Panc1 (cell line): ENCODE measurements around the gene MAB21L3. TPM values are rescaled to one million over a fixed set of nuclear protein-coding genes. Genes with fewer than 3 reads are reported as not detected.

ENCODE experiments used
- ATAC-seq: fragments of 200-7000 bp; cut with Tn5 transposase; 2 replicates; pipeline ENCODE4 v1.9.1; 2020; ENCODE audit warnings: mild to moderate bottlenecking, moderate library complexity
- BruUV-seq: library from RNA; stranded (reverse); fragments of 400-500 nt; replicated peaks from 2 replicates; lab custom pipeline; 2021; lab: Mats Ljungman, UMichigan
- CTCF ChIA-PET: fragments of 300-600 bp; sonication (Branson Sonifier 250); formaldehyde crosslinking; loops from one replicate; lab custom pipeline; 2022; ENCODE audit warnings: antibody characterized with exemption; lab: Charles Lee
- POLR2A ChIA-PET: fragments of 300-600 bp; sonication (Branson Sonifier 250); formaldehyde crosslinking; loops from one replicate; lab custom pipeline; 2022; ENCODE audit warnings: antibody characterized with exemption; lab: Charles Lee
- DNase-seq: peaks from one replicate; pipeline ENCODE4 v3.0.0-alpha.2; 2010; ENCODE audit warnings: low read depth, low spot score
- H3K27ac ChIP-seq: 2 replicates; pipeline ENCODE4 v1.5.1; 2011; ENCODE audit warnings: mild to moderate bottlenecking, low read length, inconsistent platforms
- H3K27me3 ChIP-seq: fragments of 200-500 bp; sonication (Bioruptor generic); 2 replicates; pipeline ENCODE4 v1.6.0; 2014; ENCODE audit warnings: low read length, inconsistent platforms; ENCODE audit not compliant: control insufficient read depth, insufficient read depth
- H3K36me3 ChIP-seq: fragments of 200-500 bp; sonication (Bioruptor generic); 2 replicates; pipeline ENCODE4 v1.5.1; 2014; ENCODE audit warnings: inconsistent platforms, mild to moderate bottlenecking, low read length, moderate library complexity; ENCODE audit not compliant: control insufficient read depth, insufficient read depth
- H3K4me1 ChIP-seq: 2 replicates; pipeline ENCODE4 v1.5.1; 2011; ENCODE audit warnings: inconsistent platforms, mild to moderate bottlenecking, low read length, moderate library complexity; ENCODE audit not compliant: control insufficient read depth, insufficient read depth
- H3K4me3 ChIP-seq, 2 experiments: 2 replicates each; pipeline ENCODE4 v1.5.1; 2011 to 2012; ENCODE audit warnings: low read depth in 2 of 2, low read length in 2 of 2, mild to moderate bottlenecking in 2 of 2, inconsistent platforms in 1 of 2, moderate library complexity in 1 of 2
- H3K9me3 ChIP-seq: fragments of 200-500 bp; sonication (Bioruptor generic); 2 replicates; pipeline ENCODE4 v1.5.1; 2014; ENCODE audit warnings: low read depth, mild to moderate bottlenecking, inconsistent platforms, low read length, moderate library complexity; ENCODE audit not compliant: control insufficient read depth, insufficient read depth
- POLR2AphosphoS5 ChIP-seq: IDR thresholded peaks from 2 replicates; pipeline ENCODE4 v1.6.1; 2012; ENCODE audit warnings: mild to moderate bottlenecking, low read depth, low read length, moderate library complexity
- SIN3A ChIP-seq: IDR thresholded peaks from 2 replicates; pipeline ENCODE4 v1.6.1; 2012; ENCODE audit warnings: low read depth, mild to moderate bottlenecking, low read length, moderate library complexity, borderline replicate concordance; ENCODE audit not compliant: insufficient read depth
- TCF7L2 ChIP-seq: IDR thresholded peaks from 2 replicates; pipeline ENCODE4 v1.6.1; 2011; ENCODE audit warnings: mild to moderate bottlenecking, low read depth, low read length, inconsistent platforms
- in situ Hi-C: cut with HindIII; loops from 2 replicates; pipeline ENCODE4 v1.10.0; 2016; ENCODE audit warnings: low sequenced_read_pairs, low pct_unique_long_range_greater_than_20kb
- intact Hi-C: fragments of 100-400 bp; cut with micrococcal nuclease; formaldehyde crosslinking; loops from one replicate; pipeline ENCODE4 v1.10.0; 2022; ENCODE audit not compliant: unreplicated experiment
- total RNA-seq: library from RNA; stranded (reverse); gene quantifications from one replicate; pipeline ENCODE4 v1.2.1, GENCODE V29; 2021; ENCODE audit not compliant: unreplicated experiment
- TF ChIP-seq, protein P1 (sequence below), 2 experiments: IDR thresholded peaks; 2 replicates each; pipeline ENCODE4 v1.6.1; 2011 to 2012; ENCODE audit warnings: low read depth in 2 of 2, control low read depth in 1 of 2, low read length in 1 of 2, mild to moderate bottlenecking in 1 of 2, moderate library complexity in 1 of 2; ENCODE audit not compliant: insufficient read depth in 1 of 2
- TF ChIP-seq, protein P2 (sequence below): fragments of 450-650 bp; IDR thresholded peaks from 2 replicates; pipeline ENCODE4 v1.5.1; 2017; ENCODE audit warnings: mild to moderate bottlenecking

Gene MAB21L3
- total RNA-seq, 1 experiment from 2014 or later: not detected

DNA sequence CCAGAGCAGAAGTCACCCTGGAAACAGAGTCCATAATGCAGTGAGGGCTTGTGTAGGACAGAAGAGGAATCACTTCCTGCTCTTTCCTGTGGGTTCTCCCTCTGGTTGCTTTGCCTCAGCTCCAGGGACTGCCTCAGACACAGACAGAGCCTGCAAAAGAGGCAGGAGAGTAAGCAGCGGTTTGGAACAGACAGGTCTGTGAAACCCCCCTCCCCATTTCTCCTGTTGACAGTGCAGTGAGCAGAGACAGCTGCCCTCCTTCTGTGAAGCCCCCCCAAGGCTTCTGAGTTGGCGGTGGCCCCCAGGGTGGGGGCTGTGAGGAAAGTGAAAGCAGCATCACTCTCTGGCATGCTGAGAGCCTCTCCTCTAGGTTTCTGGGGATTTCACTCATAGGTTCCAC is 53.0 kb downstream of the MAB21L3 start:
- ATAC-seq (no peak), DNase-seq (no peak)
- ChIA-PET POLR2A (no interaction called here), CTCF (no interaction called here)
- Histone ChIP-seq H3K4me3 (no peak overlapping the region), H3K9me3 (no peaks in the 10 kb centered on the region), H3K4me1 (no peaks in the 10 kb centered on the region; the same call in 1 of the 2 replicates), H3K27ac (no peak overlapping the region), H3K36me3 (no peaks in the 10 kb centered on the region), H3K27me3 (no peaks in the 10 kb centered on the region)
- intact Hi-C loops: no loop called here
- TF ChIP-seq, protein P1, sequence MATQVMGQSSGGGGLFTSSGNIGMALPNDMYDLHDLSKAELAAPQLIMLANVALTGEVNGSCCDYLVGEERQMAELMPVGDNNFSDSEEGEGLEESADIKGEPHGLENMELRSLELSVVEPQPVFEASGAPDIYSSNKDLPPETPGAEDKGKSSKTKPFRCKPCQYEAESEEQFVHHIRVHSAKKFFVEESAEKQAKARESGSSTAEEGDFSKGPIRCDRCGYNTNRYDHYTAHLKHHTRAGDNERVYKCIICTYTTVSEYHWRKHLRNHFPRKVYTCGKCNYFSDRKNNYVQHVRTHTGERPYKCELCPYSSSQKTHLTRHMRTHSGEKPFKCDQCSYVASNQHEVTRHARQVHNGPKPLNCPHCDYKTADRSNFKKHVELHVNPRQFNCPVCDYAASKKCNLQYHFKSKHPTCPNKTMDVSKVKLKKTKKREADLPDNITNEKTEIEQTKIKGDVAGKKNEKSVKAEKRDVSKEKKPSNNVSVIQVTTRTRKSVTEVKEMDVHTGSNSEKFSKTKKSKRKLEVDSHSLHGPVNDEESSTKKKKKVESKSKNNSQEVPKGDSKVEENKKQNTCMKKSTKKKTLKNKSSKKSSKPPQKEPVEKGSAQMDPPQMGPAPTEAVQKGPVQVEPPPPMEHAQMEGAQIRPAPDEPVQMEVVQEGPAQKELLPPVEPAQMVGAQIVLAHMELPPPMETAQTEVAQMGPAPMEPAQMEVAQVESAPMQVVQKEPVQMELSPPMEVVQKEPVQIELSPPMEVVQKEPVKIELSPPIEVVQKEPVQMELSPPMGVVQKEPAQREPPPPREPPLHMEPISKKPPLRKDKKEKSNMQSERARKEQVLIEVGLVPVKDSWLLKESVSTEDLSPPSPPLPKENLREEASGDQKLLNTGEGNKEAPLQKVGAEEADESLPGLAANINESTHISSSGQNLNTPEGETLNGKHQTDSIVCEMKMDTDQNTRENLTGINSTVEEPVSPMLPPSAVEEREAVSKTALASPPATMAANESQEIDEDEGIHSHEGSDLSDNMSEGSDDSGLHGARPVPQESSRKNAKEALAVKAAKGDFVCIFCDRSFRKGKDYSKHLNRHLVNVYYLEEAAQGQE (IDR thresholded peaks at IDR 0.05; ENCODE audit: insufficient read depth in 1 of 2, low read depth in 2 of 2, low read length in 1 of 2): no peak
- TF ChIP-seq TCF7L2 (no peak), POLR2AphosphoS5 (no peak), SIN3A (no peak)
- TF ChIP-seq, protein P2, sequence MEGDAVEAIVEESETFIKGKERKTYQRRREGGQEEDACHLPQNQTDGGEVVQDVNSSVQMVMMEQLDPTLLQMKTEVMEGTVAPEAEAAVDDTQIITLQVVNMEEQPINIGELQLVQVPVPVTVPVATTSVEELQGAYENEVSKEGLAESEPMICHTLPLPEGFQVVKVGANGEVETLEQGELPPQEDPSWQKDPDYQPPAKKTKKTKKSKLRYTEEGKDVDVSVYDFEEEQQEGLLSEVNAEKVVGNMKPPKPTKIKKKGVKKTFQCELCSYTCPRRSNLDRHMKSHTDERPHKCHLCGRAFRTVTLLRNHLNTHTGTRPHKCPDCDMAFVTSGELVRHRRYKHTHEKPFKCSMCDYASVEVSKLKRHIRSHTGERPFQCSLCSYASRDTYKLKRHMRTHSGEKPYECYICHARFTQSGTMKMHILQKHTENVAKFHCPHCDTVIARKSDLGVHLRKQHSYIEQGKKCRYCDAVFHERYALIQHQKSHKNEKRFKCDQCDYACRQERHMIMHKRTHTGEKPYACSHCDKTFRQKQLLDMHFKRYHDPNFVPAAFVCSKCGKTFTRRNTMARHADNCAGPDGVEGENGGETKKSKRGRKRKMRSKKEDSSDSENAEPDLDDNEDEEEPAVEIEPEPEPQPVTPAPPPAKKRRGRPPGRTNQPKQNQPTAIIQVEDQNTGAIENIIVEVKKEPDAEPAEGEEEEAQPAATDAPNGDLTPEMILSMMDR: no peak
- in situ Hi-C loops: no loop called here
- BruUV-seq: no TSS peak

DNA sequence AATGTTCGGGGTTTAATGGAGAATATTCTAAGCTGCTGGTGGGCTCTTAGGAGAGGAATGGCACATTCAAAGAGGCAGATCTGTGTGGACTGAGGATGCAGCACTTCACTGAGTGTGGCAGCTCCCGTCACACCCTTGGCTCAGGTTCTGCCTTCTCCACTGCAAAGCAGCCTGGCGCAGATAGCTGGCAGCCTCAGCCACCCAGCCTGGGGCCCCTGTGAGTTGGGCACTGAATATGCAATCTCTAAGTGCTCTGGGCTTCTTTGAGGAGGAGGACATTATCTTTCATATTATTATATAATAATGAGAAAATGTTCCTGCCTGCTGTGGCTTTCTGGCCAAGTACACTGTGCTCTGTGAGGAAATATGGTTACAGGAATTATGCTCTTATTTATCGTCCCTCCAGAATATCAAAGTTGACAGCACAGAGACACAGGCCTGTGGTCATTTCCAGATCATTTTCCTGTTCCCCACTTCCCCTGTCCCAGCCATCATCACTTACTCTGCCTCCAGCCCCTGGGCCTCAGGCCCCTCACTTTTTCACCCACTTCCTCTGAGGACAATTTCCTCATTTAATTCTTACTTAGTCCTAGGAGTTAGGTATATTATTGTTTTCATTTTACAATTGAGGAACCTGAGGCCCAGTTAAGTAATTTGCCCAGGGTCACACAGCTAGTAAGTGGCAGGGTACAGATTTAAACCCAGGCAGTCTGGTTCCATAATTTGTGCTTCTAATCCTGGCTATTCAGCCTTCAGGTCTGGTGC is 53.6 kb downstream of the MAB21L3 start:
- TF ChIP-seq POLR2AphosphoS5 (no peak), SIN3A (no peak), TCF7L2 (no peak)
- in situ Hi-C loops: no loop called here

DNA sequence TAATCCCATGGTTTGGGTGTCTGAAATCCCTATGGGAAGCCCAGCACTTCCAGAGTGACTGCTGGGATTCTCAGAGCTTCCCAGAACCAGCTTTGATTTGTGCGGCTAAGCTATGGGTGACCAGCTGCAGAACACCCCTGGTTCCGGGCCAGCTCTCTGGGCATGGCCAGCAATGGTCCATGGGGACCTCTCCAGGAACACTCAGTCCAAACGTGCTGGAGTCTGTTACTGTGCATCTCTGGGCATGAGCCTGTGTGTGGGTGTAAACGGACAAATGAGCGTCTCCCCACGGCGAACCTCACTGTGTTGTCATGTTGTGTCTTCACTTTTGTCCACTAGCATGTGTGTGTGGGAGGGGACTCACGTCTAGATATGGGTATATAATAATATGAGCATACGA is 54.4 kb downstream of the MAB21L3 start:
- ChIA-PET CTCF (no interaction called here), POLR2A (no interaction called here)
- Histone ChIP-seq H3K9me3 (no peaks in the 10 kb centered on the region), H3K4me1 (no peaks in the 10 kb centered on the region; the same call in 1 of the 2 replicates), H3K27me3 (no peaks in the 10 kb centered on the region), H3K4me3 (no peak overlapping the region), H3K27ac (no peak overlapping the region), H3K36me3 (no peaks in the 10 kb centered on the region)
- DNase-seq (no peak), ATAC-seq (no peak)
- BruUV-seq: no TSS peak
- in situ Hi-C loops (no loop called here), intact Hi-C loops (no loop called here)
- TF ChIP-seq, protein P1 (IDR thresholded peaks at IDR 0.05; ENCODE audit: insufficient read depth in 1 of 2, low read depth in 2 of 2, low read length in 1 of 2): no peak
- TF ChIP-seq SIN3A: no peak
- no peak for TF ChIP-seq POLR2AphosphoS5
- TF ChIP-seq, protein P2: no peak
- no peak for TF ChIP-seq TCF7L2

More for the DNA sequence above, 53.6 kb downstream of the MAB21L3 start:
- DNase-seq (no peak), ATAC-seq (no peak)
- no peaks in the 10 kb centered on the region for H3K27me3 ChIP-seq
- ChIA-PET CTCF (no interaction called here), POLR2A (no interaction called here)
- intact Hi-C loops: no loop called here
- BruUV-seq: no TSS peak
- H3K27ac ChIP-seq: no peak overlapping the region
- H3K36me3 ChIP-seq: no peaks in the 10 kb centered on the region
- H3K9me3 ChIP-seq: no peaks in the 10 kb centered on the region
- H3K4me3 ChIP-seq: no peak overlapping the region
- no peaks in the 10 kb centered on the region; the same call in 1 of the 2 replicates for H3K4me1 ChIP-seq
